ENCODE data around the gene FOXC1. TPM values are rescaled to one million over a fixed set of nuclear protein-coding genes. Genes with fewer than 3 reads are reported as not detected.
A peak's percentile ranks its signal among the peaks of the same experiment; 100 is the strongest.

Gene FOXC1
- total RNA-seq, 4 donors from 2014 or later = 7.1 to 39.2 (median 27.5) TPM

DNA sequence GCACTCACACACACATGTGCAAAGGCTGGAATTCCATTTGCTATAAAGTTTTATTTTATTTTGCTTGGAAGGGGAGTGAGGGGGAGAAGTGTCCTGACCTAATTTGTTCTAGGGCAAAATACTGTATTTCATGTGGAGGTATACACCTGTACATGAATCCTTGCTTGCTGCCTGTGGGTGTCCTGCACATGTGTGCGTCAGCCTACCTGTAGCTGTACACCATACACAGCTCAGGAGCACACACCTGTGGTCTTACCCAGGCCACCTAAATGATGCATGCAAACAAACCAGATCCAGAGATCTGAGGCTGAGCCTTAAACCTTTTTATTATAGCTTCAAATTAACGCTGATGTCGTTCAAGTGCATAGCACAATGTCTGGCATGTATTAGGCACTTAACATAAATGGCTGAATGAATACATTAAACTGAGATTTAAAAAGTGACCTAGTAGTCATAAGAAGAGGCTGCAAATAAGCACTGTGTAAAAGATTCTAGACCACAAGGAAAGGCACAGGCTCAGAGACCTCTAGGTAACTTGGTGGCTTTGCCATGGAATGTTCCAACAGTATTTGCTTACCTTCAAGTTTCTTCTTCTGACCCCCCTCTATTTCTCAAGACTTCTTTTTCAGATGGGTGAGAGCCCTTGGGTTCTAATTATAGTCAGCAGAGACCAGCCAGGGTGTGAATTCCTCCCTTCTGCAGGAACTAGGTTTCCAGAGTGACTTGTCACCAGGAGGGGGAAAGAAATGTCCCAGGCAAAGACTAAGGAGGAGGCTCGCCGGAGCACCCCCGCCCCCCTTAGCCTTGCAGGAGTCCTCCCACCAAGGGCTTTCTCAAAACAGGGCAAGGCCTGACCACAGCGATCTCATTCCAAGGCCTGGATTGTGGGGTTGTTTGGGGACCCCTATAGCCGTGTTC, 13.4 kb downstream of the FOXC1 start:
- TF ChIP-seq POLR2A (IDR thresholded peaks at IDR 0.05) (no peak), CTCF (IDR thresholded peaks at IDR 0.05) (no peak)
- intact Hi-C loops (cut with DNase I; ENCODE audit: low total_unique reads) = no loop called here
- H3K4me3 ChIP-seq (ENCODE audit: low read depth, poor library complexity, severe bottlenecking) = no peak overlapping the region
- no peak for DNase-seq (ENCODE audit: low spot score in 2 of 2)
- WGBS, 2 donors = 86 to 95% methylated on average over 8 of the region's 8 CpGs

GRCh38 chr6:1623769-1624057, 14.0 kb downstream of the FOXC1 start:
- no peak overlapping the region for H3K4me3 ChIP-seq (ENCODE audit: low read depth, poor library complexity, severe bottlenecking)
- DNase-seq (ENCODE audit: low spot score in 2 of 2) = no peak
- 83 to 95% methylated on average over 12 of the region's 12 CpGs for WGBS, 2 donors
- intact Hi-C loops (cut with DNase I; ENCODE audit: low total_unique reads) = no loop called here
- TF ChIP-seq POLR2A (IDR thresholded peaks at IDR 0.05) (no peak), CTCF (IDR thresholded peaks at IDR 0.05) (no peak)

DNA sequence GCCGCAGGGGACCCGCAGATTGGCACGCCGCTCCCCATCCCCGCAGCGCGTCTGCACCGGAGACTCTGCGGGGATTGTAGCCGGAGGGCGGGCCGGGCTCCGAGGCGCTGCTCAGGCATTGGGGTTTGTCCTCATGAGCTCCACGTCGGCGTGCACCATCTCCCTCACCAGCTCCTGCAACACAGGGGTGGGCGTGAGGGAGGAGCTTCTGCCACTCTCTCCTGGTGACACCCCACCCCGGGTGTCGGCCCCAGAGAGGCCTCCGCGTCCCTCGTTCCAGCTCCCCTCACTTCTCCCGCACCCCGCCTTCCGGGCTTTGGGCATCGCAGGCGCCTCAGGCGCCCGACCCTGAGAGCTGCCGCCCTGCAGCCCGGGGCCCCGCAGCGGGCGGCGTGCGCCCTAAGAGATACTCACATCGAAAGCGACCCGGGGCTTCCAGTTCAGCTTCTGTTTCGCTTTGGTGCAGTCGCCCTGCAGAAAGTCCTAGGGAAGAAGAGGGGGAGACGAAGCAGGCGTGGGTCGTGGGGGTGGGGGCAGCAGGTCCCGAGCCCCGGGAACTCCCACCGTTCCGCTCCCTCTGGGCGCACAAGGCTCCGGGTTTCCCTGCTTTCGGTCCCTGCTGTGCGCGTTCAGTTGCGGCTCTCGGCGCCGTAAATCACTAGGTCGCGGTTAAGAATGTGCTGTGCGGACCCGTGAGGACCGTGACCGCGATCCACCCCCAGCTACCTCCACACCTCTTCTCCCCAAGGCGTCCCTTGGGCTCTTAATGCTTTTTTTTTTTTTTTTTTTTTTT, 14.5 kb downstream of the FOXC1 start:
- intact Hi-C loops (cut with DNase I; ENCODE audit: low total_unique reads) = no loop called here

GRCh38 chr6:1624851-1625781, 15.4 kb downstream of the FOXC1 start:
- peak overlapping the region; percentile 39 for H3K4me3 ChIP-seq (ENCODE audit: low read depth, poor library complexity, severe bottlenecking)
- WGBS, 2 donors = 3 to 5% methylated on average over 40 to 50 of the region's 53 CpGs
- peak in 1 of 2 donors; percentile 86 for DNase-seq (ENCODE audit: low spot score in 2 of 2)
- intact Hi-C loops (cut with DNase I; ENCODE audit: low total_unique reads) = no loop called here
- TF ChIP-seq CTCF (IDR thresholded peaks at IDR 0.05) = no peak
- TF ChIP-seq POLR2A (IDR thresholded peaks at IDR 0.05) = no peak

More for the DNA sequence above, 14.5 kb downstream of the FOXC1 start:
- H3K4me3 ChIP-seq (ENCODE audit: low read depth, poor library complexity, severe bottlenecking) = peak overlapping the region; percentile 39
- peak in 1 of 2 donors; percentile 85 for DNase-seq (ENCODE audit: low spot score in 2 of 2)
- 21 to 29% methylated on average over 55 to 63 of the region's 66 CpGs for WGBS, 2 donors
- TF ChIP-seq CTCF (IDR thresholded peaks at IDR 0.05) (no peak), POLR2A (IDR thresholded peaks at IDR 0.05) (no peak)

GRCh38 chr6:1625794-1626435, 16.2 kb downstream of the FOXC1 start:
- no peak overlapping the region for H3K4me3 ChIP-seq (ENCODE audit: low read depth, poor library complexity, severe bottlenecking)
- intact Hi-C loops (cut with DNase I; ENCODE audit: low total_unique reads) = no loop called here
- 71 to 79% methylated on average over 18 of the region's 18 CpGs for WGBS, 2 donors
- TF ChIP-seq CTCF (IDR thresholded peaks at IDR 0.05) = no peak
- no peak for TF ChIP-seq POLR2A (IDR thresholded peaks at IDR 0.05)
- DNase-seq (ENCODE audit: low spot score in 2 of 2) = no peak
